ENCODE measurements around the gene LONRF2. TPM values are rescaled to one million over a fixed set of nuclear protein-coding genes. Genes with fewer than 3 reads are reported as not detected.
A peak's percentile ranks its signal among the peaks of the same experiment; 100 is the strongest.
"Not testable (repeated sequence)": the region's sequence is repeated elsewhere in the genome, so short reads cannot be mapped to it uniquely, and the experiment has no call there.

Gene LONRF2
- total RNA-seq, 1 donor from 2014 or later = 0.45 TPM

DNA sequence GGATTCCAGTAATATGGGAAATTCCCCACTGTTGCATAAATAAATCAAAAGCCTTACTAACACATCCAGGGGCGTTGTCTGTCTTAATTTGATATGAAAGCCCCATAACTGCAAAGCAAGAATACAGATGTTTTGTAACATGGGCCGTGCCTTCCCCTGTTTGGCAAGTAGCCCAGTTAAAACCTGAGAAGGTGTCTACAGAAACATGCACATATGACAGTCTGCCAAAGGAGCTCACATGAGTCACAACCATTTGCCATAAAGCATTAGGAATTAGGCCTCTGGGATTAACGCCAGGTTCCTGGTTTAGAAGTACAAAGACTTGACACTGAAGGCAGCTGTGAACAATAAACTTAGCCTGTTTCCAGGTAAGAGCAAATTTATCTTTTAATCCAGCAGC is 43.1 kb upstream of the LONRF2 start:
- Mint-ChIP-seq H3K9me3 (ENCODE audit: unreplicated experiment) (peaks cover 8% of the 10 kb centered on the region), H3K36me3 (ENCODE audit: low read depth, unreplicated experiment) (peaks cover 2% of the 10 kb centered on the region), H3K4me1 (ENCODE audit: low read depth, unreplicated experiment) (peaks cover 3% of the 10 kb centered on the region), H3K27ac (ENCODE audit: unreplicated experiment) (no peak overlapping the region), H3K4me3 (ENCODE audit: unreplicated experiment) (no peak overlapping the region), H3K27me3 (ENCODE audit: low read depth, unreplicated experiment) (no peaks in the 10 kb centered on the region)
- Histone ChIP-seq H3K79me2 (ENCODE audit: insufficient read depth, low read length) (no peaks in the 10 kb centered on the region), H4K20me1 (ENCODE audit: insufficient read depth, low read length) (no peaks in the 10 kb centered on the region), H2AFZ (ENCODE audit: low read depth, low read length) (no peak overlapping the region), H3K4me1 (ENCODE audit: insufficient read depth, low read length) (no peaks in the 10 kb centered on the region), H3K4me2 (ENCODE audit: low read length) (no peak overlapping the region), H3K36me3 (ENCODE audit: insufficient read depth, low read length) (no peaks in the 10 kb centered on the region), H3K27me3 (ENCODE audit: insufficient read depth, low read length) (no peaks in the 10 kb centered on the region), H3K4me3 (ENCODE audit: insufficient read depth, low read depth, low read length) (no peak overlapping the region), H3K27ac (ENCODE audit: low read depth, low read length) (no peak overlapping the region), H3K9me3 (ENCODE audit: insufficient read depth, low read depth, low read length) (peaks cover 4% of the 10 kb centered on the region), H3K9ac (ENCODE audit: low read length) (no peak overlapping the region)
- peak; percentile 96 for DNase-seq (ENCODE audit: low read depth)
- no peak for TF ChIP-seq EZH2 (IDR thresholded peaks at IDR 0.05; ENCODE audit: insufficient read depth, low read length)
- TF ChIP-seq, protein P1, sequence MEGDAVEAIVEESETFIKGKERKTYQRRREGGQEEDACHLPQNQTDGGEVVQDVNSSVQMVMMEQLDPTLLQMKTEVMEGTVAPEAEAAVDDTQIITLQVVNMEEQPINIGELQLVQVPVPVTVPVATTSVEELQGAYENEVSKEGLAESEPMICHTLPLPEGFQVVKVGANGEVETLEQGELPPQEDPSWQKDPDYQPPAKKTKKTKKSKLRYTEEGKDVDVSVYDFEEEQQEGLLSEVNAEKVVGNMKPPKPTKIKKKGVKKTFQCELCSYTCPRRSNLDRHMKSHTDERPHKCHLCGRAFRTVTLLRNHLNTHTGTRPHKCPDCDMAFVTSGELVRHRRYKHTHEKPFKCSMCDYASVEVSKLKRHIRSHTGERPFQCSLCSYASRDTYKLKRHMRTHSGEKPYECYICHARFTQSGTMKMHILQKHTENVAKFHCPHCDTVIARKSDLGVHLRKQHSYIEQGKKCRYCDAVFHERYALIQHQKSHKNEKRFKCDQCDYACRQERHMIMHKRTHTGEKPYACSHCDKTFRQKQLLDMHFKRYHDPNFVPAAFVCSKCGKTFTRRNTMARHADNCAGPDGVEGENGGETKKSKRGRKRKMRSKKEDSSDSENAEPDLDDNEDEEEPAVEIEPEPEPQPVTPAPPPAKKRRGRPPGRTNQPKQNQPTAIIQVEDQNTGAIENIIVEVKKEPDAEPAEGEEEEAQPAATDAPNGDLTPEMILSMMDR (IDR thresholded peaks at IDR 0.05; ENCODE audit: insufficient read depth, low read depth, low read length) = no peak
- FAIRE-seq = no peak

DNA sequence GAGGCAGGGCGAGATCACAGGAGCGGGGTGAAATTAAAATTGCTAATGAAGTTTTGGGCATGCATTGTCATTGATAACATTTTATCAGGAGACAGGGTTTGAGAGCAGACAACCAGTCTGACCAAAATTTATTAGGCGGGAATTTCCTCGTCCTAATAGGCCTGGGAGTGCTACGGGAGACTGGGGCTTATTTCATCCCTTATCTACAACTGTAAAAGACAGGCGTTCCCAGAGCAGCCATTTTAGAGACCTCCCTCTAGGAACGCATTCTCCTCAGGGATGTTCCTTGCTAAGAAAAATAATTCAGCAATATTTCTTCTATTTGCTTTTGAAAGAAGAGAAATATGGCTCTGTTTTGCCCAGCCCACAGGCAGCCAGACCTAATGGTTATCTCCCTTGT is 40.0 kb upstream of the LONRF2 start:
- H3K27ac Mint-ChIP-seq (ENCODE audit: unreplicated experiment); H3K27ac ChIP-seq (ENCODE audit: low read depth, low read length); H4K20me1 ChIP-seq (ENCODE audit: insufficient read depth, low read length); H3K27me3 ChIP-seq (ENCODE audit: insufficient read depth, low read length); H3K4me3 ChIP-seq (ENCODE audit: insufficient read depth, low read depth, low read length); DNase-seq (ENCODE audit: low read depth); H2AFZ ChIP-seq (ENCODE audit: low read depth, low read length); FAIRE-seq; H3K79me2 ChIP-seq (ENCODE audit: insufficient read depth, low read length); H3K4me1 Mint-ChIP-seq (ENCODE audit: low read depth, unreplicated experiment); H3K36me3 Mint-ChIP-seq (ENCODE audit: low read depth, unreplicated experiment); H3K4me2 ChIP-seq (ENCODE audit: low read length); H3K36me3 ChIP-seq (ENCODE audit: insufficient read depth, low read length); H3K4me3 Mint-ChIP-seq (ENCODE audit: unreplicated experiment); H3K9ac ChIP-seq (ENCODE audit: low read length); H3K9me3 ChIP-seq (ENCODE audit: insufficient read depth, low read depth, low read length); H3K4me1 ChIP-seq (ENCODE audit: insufficient read depth, low read length); H3K27me3 Mint-ChIP-seq (ENCODE audit: low read depth, unreplicated experiment): not testable (repeated sequence)
- peaks cover 11% of the 10 kb centered on the region for H3K9me3 Mint-ChIP-seq (ENCODE audit: unreplicated experiment)

DNA sequence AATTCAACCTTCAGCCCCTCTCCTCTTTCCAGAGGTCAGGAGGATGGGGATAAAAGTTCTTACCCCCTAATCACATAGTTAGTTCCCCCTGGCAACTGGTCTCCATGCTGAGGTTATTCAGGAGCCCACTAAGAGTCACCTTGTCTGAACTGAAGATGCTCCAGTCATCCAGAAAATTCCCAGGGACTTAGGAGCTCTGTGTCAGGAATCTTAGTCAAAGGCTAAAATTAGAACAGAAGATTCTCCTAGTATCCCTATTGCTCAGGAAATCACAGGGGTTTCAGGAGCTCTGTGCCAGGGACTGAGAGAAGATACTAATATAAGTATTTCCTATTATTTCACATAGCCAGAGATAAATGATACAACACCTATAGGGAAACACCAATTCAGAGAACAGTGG is 37.3 kb upstream of the LONRF2 start:
- Histone ChIP-seq H3K27ac (ENCODE audit: low read depth, low read length) (no peak overlapping the region), H3K4me1 (ENCODE audit: insufficient read depth, low read length) (no peaks in the 10 kb centered on the region), H3K4me3 (ENCODE audit: insufficient read depth, low read depth, low read length) (no peak overlapping the region), H2AFZ (ENCODE audit: low read depth, low read length) (no peak overlapping the region), H3K9ac (ENCODE audit: low read length) (no peak overlapping the region), H3K27me3 (ENCODE audit: insufficient read depth, low read length) (peaks cover 2% of the 10 kb centered on the region), H4K20me1 (ENCODE audit: insufficient read depth, low read length) (no peaks in the 10 kb centered on the region), H3K9me3 (ENCODE audit: insufficient read depth, low read depth, low read length) (no peaks in the 10 kb centered on the region), H3K36me3 (ENCODE audit: insufficient read depth, low read length) (no peaks in the 10 kb centered on the region), H3K79me2 (ENCODE audit: insufficient read depth, low read length) (no peaks in the 10 kb centered on the region), H3K4me2 (ENCODE audit: low read length) (no peak overlapping the region)
- H3K27me3 Mint-ChIP-seq (ENCODE audit: low read depth, unreplicated experiment) = no peaks in the 10 kb centered on the region
- H3K27ac Mint-ChIP-seq (ENCODE audit: unreplicated experiment) = no peak overlapping the region
- H3K4me3 Mint-ChIP-seq (ENCODE audit: unreplicated experiment) = no peak overlapping the region
- DNase-seq (ENCODE audit: low read depth) = no peak
- peaks cover 2% of the 10 kb centered on the region for H3K36me3 Mint-ChIP-seq (ENCODE audit: low read depth, unreplicated experiment)
- TF ChIP-seq EZH2 (IDR thresholded peaks at IDR 0.05; ENCODE audit: insufficient read depth, low read length) = no peak
- TF ChIP-seq, protein P1 (IDR thresholded peaks at IDR 0.05; ENCODE audit: insufficient read depth, low read depth, low read length) = no peak
- H3K9me3 Mint-ChIP-seq (ENCODE audit: unreplicated experiment) = peaks cover 11% of the 10 kb centered on the region
- FAIRE-seq = no peak
- no peaks in the 10 kb centered on the region for H3K4me1 Mint-ChIP-seq (ENCODE audit: low read depth, unreplicated experiment)

Data from astrocyte (in vitro differentiated cells and primary cell).